NCI-H446 (cell line): ENCODE data around the gene DNAL4.
A peak's percentile ranks its signal among the peaks of the same experiment; 100 is the strongest.

ENCODE experiments used
- DNase-seq, 2 experiments: peaks; one replicate each; lab custom pipeline; 2025; lab: John Stamatoyannopoulos, UW

Gene DNAL4

GRCh38 chr22:38786631-38787030, 7.3 kb downstream of the DNAL4 start:
- DNase-seq: peak in 1 of 2 experiments; percentile 59

- peak in 1 of 2 experiments; percentile 39 for DNase-seq
Measured at GRCh38 chr22:38784856-38785255, 9.1 kb downstream of the DNAL4 start.

GRCh38 chr22:38784035-38784434, 9.9 kb downstream of the DNAL4 start:
- DNase-seq: no peak

GRCh38 chr22:38783095-38783615, 10.8 kb downstream of the DNAL4 start:
- no peak for DNase-seq

- peak in 1 of 2 experiments; percentile 29 for DNase-seq
Measured at GRCh38 chr22:38782402-38783094, 11.4 kb downstream of the DNAL4 start.

- peak; percentile 29 to 60 for DNase-seq
Measured at GRCh38 chr22:38781033-38781432, 12.9 kb downstream of the DNAL4 start.

GRCh38 chr22:38777087-38777671, 16.8 kb downstream of the DNAL4 start:
- DNase-seq: no peak

- DNase-seq: no peak
Measured at GRCh38 chr22:38776086-38776485, 17.9 kb downstream of the DNAL4 start.

GRCh38 chr22:38775656-38776055, 18.3 kb downstream of the DNAL4 start:
- DNase-seq: no peak

- no peak for DNase-seq
Measured at GRCh38 chr22:38774496-38775166, 19.3 kb downstream of the DNAL4 start.

GRCh38 chr22:38773363-38773946, 20.5 kb downstream of the DNAL4 start:
- DNase-seq: no peak

- no peak for DNase-seq
Measured at GRCh38 chr22:38772623-38772873, 21.4 kb downstream of the DNAL4 start.

- DNase-seq: no peak
Measured at GRCh38 chr22:38770257-38770949, 23.5 kb downstream of the DNAL4 start.

GRCh38 chr22:38768036-38768435, 25.9 kb downstream of the DNAL4 start:
- DNase-seq: no peak

GRCh38 chr22:38767313-38767712, 26.6 kb downstream of the DNAL4 start:
- no peak for DNase-seq

- peak; percentile 54 to 90 for DNase-seq
Measured at GRCh38 chr22:38766076-38766777, 27.7 kb downstream of the DNAL4 start.

- DNase-seq: peak in 1 of 2 experiments; percentile 65
Measured at GRCh38 chr22:38762551-38762983, 31.4 kb downstream of the DNAL4 start.

- DNase-seq: no peak
Measured at GRCh38 chr22:38761202-38762162, 32.5 kb downstream of the DNAL4 start.

GRCh38 chr22:38760477-38761201, 33.3 kb downstream of the DNAL4 start:
- DNase-seq: peak; percentile 31 to 63

- no peak for DNase-seq
Measured at GRCh38 chr22:38759005-38759404, 34.9 kb downstream of the DNAL4 start.
